NCI-H1417 treated with DMSO at 0.1 percent for 48 hours (cell line): ENCODE measurements around the gene PVALEF.
"Not testable (repeated sequence)": the region's sequence is repeated elsewhere in the genome, so short reads cannot be mapped to it uniquely, and the experiment has no call there.

ENCODE experiments used
- DNase-seq: peaks from one replicate; lab custom pipeline; 2025; lab: John Stamatoyannopoulos, UW

The PVALEF gene

GRCh38 chr17:81144423-81144781 is 20.9 kb upstream of the PVALEF start:
- DNase-seq: no peak

DNA sequence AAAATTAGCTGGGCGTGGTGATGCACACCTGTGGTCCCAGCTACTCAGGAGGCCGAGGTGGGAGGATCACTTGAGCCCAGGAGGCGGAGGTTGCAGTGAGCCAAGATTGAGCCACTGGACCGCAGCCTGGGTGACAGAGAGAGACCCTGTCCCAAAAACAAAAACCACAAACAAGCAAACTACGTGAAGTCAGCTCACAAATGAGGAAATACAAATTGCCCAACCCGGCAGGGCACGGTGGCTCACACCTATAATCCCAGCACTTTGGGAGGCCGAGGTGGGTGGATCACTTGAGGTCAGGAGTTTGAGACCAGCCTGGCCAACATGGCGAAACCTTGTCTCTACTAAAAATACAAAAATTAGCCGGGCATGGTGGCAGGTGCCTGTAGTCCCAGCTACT is 19.1 kb upstream of the PVALEF start:
- not testable (repeated sequence) for DNase-seq

- no peak for DNase-seq
Measured at GRCh38 chr17:81147701-81148100, 17.6 kb upstream of the PVALEF start.

DNA sequence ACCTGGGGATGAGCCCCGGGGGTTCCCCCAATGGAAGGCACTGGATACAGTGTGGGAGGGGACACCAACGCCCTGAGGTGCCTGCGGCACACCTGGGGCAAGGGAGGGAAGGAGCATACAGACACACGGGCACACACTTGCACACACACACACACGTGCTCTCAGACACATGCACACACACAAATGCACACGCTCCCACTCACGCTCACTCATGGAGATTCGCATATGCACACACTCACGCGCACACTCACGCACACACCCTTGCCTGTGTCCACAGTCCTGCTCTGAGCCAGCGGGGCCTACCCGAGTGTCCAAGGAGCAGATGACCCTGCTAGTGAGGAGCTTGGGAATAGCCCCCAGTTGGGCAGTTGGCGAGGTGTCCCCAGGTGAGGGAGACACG is 16.7 kb upstream of the PVALEF start:
- no peak for DNase-seq

- DNase-seq: no peak
Measured at GRCh38 chr17:81148986-81149533, 16.2 kb upstream of the PVALEF start.

GRCh38 chr17:81150377-81151077 is 14.8 kb upstream of the PVALEF start:
- DNase-seq: no peak

- no peak for DNase-seq
Measured at GRCh38 chr17:81151278-81151677, 14.0 kb upstream of the PVALEF start.

GRCh38 chr17:81152288-81152828 is 12.9 kb upstream of the PVALEF start:
- no peak for DNase-seq

- no peak for DNase-seq
Measured at GRCh38 chr17:81153340-81153803, 11.9 kb upstream of the PVALEF start.

GRCh38 chr17:81154016-81154415 is 11.3 kb upstream of the PVALEF start:
- not testable (repeated sequence) for DNase-seq

DNA sequence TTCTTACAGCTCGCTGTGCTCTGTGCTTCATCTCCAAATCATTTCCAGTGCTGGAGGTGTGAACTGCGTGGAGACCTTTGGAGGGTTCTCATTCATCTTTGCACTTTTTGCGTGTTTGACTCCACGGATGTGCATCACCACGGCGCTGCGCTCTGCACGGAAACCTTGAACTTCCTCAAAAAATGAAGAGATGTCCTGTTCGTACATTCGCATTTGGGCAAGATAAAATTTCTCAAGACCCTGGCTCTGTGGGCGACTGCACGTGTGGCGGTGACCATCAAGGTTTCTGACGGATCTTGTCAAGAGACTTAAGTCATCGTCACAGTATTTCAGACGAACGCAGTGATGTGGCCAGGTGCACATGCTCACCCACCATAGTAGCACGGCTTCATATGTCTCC is 10.3 kb upstream of the PVALEF start:
- no peak for DNase-seq

DNA sequence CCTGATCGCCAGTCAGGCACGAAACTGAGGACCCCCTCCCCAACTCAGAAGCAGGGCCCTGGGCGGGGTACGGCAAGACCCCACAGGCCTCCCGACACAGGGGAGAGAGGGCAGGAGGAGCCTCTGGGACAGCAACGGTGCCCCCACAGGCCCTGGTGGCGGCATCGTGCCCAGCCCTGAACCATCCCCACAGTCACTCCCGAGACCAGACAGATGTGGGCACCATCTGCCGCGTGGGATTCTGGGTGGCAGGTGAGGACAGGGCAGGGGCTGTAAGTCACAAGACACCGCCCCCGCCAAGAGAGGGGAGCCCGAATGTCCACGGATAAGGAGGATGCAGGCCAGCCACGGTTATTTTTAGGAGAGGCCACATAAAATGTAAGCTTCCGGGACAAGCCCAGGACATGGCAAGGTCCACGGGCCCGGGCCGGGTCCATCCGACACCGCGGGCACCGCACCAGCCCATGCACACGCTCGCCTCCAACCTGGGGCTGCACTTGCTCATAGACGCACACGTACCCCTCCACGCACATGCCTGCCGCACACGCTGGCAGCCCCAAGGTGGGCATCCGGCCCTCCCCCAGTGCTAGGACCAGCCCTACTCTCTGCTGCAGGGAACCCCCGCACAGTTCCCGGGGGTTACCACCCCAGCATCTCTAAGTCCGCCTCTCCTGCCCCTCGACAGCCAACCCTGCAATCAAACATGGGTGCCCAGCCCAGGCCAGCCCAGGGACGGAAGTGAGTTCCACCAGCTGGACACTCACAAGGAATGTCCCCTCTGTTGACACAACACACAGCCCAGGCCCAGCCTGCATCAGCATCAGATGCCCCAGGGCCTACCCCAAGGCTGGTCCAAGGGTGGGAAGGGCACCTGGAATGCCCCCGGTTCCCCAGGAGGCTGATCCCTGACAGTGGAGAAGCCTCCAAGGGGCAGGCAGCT is 8.2 kb upstream of the PVALEF start:
- DNase-seq: no peak

- no peak for DNase-seq
Measured at GRCh38 chr17:81157848-81158687, 7.2 kb upstream of the PVALEF start.

GRCh38 chr17:81158688-81159590 is 6.4 kb upstream of the PVALEF start:
- no peak for DNase-seq

GRCh38 chr17:81159611-81160265 is 5.6 kb upstream of the PVALEF start:
- DNase-seq: no peak

- no peak for DNase-seq
Measured at GRCh38 chr17:81160306-81160705, 5.0 kb upstream of the PVALEF start.

DNA sequence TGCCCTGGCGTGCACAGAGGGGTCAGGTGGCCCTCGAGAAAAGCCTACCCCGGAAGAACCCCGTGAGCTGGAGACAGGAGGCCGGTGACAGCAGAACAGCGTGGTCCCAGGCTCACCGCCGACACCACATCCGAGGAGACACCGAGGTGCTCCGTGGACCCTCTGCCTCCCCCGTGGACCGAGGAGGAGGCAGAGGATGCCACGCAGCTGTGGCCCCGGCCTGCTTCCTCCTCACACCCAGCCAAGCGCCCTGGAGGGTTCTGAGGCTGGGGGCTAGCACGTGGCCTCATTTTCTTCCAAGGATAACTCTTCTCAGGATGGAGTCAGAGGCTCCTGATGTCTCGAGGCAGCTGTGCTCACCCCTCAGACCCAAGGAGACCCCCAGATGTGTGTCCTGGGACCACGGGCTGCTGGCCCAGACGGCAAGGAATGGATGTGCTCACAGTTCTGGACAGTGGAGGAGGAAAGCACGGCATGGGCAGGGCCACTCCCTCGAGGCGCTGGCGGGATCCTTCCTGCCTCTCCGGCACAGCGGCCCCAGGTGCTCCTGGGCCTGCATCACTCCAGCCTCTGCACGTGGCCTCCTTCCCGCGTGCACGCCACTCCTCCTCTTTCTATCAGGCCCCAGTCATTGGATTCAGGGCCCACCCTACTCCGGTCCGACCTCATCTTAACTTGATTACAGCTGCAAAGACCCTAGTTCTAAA is 4.4 kb upstream of the PVALEF start:
- DNase-seq: no peak

DNA sequence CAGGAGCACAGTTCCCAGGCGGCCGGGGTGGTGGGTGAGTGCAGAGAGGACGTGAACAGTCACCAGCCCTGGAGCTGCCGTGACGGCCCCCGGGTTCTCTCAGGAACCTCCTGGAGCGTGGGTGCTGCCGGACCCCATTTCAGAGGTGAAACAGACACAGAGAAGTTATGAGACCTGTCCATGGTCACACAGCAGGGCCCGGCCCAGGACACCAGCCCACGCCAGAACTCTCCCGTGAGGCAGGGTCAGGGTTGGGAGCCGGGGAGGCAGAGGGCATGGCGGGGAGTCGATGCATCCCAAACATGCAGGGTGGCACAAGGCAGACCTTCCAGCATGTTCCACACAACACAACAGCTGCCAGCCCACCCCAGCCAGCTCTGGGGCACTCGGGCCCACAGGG is 3.8 kb upstream of the PVALEF start:
- DNase-seq: no peak

GRCh38 chr17:81161972-81162371 is 3.3 kb upstream of the PVALEF start:
- DNase-seq: no peak
